GM21619 (cell line): ENCODE results near the gene NSUN7.
"Not testable (repeated sequence)": the region's sequence is repeated elsewhere in the genome, so short reads cannot be mapped to it uniquely, and the experiment has no call there.

Experiments used
- ATAC-seq: cut with Tn5 transposase; IDR thresholded peaks from one replicate; pipeline ENCODE4 v1.9.1; 2021; ENCODE audit not compliant: unreplicated experiment

NSUN7 gene

DNA sequence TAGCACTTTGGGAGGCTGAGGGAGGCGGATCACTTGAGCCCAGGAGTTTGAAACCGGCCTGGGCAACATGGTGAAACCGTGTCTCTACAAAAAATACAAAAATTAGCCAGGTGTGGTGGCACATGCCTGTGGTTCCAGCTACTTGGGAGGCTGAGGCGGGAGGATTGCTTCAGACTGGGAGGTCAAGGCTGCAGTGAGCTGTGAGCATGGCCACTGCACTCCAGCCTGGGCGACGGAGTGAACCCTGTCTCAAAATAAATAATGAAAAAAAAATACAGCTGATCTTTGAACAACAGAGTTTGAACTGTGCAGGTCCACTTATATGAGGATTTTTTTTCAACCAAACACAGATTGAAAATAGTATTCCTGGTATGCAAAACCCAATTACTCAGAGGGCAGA is 67.4 kb downstream of the NSUN7 start:
- not testable (repeated sequence) for ATAC-seq

DNA sequence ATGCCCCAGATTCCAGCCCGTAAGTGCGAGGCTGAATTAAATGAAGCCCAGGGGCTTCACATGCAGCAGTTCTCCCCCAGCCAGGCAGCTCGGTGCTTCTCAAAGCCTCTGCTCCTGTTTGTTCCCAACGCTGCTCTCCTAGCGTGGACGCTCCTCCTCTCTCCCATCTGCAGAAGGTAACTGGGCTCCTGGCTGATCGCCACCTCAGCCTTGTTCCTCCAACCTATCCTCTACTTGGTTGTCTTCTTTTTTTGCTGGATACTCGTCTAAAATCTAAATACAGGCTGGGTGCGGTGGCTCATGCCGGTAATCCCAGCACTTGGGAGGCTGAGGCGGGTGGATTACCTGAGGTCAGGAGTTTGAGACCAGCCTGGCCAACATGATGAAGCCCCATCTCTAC is 70.3 kb downstream of the NSUN7 start:
- no peak for ATAC-seq

- no peak for ATAC-seq
Observed at GRCh38 chr4:40822420-40823166, 72.8 kb downstream of the NSUN7 start.

DNA sequence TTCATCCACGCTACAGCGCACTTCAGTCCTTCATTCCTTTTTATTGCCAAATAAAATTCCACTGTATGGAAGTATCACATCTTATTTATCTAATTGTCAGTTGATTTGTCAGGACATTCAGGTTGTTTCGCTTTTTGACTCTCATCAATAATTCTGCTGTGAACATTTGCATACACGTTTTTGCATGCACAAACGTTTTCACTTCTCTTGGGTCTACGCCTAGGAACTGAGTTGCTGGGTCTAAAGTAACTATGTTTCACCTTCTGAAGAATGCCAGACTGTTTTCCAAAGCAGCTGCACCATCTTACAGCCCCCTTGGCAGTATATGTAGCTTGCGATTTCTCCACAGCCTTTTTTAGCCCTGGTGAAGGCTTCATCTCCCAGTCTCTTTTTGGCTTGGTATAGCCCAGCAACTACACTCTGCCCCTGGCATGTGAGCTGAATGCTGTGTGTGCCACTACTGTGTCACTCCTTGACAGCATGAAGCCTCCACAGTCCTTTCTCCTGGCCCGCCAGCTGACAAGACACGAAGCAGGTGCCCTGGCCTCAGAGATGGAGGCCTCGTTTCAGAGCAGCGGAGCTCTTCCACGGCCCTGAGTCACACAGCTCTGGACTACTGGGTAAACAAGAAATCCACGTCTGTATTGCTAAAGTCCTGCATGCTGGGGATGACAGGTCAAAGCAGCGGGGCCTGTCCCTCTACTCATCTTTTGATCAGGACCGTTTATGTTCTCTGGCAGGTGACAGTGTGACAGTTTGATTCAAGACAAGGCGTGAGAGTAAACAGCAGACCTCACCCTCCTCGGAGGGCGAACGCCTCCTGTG is 75.5 kb downstream of the NSUN7 start:
- ATAC-seq: no peak

- ATAC-seq: no peak
Observed at GRCh38 chr4:40826821-40827220, 77.1 kb downstream of the NSUN7 start.

GRCh38 chr4:40827758-40828157 is 78.0 kb downstream of the NSUN7 start:
- ATAC-seq: no peak

- ATAC-seq: no peak
Observed at GRCh38 chr4:40828661-40829060, 78.9 kb downstream of the NSUN7 start.

- no peak for ATAC-seq
Observed at GRCh38 chr4:40829586-40829985, 79.8 kb downstream of the NSUN7 start.

GRCh38 chr4:40831146-40831907 is 81.6 kb downstream of the NSUN7 start:
- no peak for ATAC-seq

- no peak for ATAC-seq
Observed at GRCh38 chr4:40832175-40832574, 82.4 kb downstream of the NSUN7 start.

GRCh38 chr4:40833212-40833611 is 83.5 kb downstream of the NSUN7 start:
- no peak for ATAC-seq

DNA sequence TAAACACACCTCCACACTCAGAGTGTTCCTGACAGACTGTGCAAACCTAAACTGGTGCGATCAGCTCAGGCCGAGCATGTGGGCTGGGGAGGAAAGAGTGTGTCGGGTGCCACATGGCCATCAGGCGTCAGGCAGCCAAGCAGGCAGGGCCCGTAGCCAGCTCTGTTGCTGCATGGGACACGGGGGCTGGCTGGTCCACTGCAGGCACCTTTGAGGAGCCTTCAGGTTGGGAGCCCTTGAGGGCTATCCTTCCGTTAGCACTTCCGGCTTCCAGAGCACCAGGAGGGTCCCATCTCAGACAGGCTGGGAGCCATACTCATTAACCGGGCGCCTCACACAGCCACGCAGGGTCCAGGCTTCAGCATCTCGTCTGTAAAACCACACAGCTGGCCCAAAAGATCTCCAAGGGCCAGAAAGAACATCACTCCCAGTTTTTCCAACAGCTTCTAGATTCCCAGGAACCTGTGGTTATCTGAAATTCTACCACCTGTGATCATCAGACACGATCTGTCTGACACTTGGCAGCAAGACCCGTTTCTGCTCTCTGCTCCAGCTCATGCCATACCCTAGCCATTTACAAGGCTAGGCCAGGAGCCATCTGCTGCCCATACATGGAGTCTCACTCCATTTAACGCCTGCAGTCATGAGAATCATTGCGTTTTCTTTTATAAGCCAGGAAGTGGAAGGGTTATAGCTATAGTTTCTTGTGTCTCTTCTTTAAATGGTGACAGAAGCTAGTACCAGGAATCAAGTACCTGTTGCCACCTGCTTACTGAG is 87.5 kb downstream of the NSUN7 start:
- ATAC-seq: no peak

- ATAC-seq: no peak
Observed at GRCh38 chr4:40838742-40839141, 89.0 kb downstream of the NSUN7 start.

GRCh38 chr4:40840255-40840984 is 90.7 kb downstream of the NSUN7 start:
- ATAC-seq: no peak

GRCh38 chr4:40840985-40841571 is 91.3 kb downstream of the NSUN7 start:
- ATAC-seq: peak; percentile 76

DNA sequence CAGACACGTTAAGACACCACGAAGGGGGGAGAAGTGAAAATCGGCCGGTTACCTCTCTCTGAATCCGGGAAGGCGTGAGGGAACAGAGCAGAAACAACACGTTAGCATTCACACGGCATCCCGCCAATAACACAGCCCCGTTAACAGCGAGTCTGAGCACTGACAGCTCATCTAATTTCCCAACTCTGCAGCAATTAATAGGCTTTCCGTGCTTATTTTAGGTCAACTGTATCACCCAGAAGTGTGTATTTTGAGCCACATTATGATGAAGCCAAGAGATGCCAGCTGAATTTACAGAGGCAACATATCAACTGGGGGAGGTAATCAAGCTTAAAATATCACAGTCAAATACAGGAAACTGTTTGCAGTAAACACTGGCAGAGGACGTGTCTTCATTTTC is 92.6 kb downstream of the NSUN7 start:
- no peak for ATAC-seq

DNA sequence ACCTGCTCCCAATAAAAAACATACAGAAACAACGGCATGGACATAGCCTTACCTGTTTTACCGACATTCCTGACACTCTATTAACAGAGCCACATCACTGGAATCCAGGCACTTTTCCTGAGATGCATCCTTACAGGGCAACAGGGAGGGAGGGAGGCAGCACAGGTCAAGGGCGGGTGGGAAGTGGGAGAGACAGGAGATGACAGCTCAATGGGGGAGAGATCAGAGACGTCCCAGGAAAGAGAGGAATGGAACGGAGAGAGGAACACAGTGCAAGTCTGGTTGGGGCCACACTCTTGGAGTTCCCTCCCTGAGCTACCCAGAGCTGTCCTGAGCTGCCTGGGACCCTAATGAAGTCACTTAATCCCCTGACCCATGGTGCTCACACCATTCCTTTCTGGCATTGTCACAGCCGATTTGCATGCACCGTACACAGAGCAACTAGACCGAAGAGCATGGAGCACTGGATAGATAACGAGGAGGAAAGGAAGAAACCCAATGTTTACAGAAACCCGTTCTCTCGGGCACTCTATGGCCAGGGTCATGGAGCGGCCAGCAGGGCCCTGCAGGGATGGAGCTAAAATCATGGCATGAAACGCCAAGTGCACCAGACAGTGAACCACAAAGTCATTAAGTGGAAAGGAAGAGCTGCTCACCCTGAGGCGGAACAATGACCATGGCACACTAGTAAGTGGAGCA is 93.1 kb downstream of the NSUN7 start:
- no peak for ATAC-seq

DNA sequence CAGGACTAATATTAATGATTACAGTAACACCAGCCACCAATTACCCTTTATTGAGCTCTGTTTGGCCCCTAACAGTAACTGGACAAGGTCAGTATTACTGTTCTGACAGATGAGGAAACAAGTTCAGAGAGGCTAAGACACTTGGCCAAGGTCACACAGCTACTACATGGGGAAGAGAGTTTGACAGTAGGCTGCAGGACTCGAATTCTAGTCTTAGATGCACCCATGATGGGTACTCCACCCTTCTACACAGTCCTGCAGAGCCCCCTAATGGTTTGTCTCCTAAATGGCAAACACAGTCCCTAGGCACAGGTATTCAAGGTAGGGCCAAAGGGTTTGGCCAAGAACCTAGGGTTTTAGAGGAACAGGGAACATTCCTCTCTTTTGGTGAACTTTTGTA is 93.9 kb downstream of the NSUN7 start:
- ATAC-seq: peak; percentile 44

- no peak for ATAC-seq
Observed at GRCh38 chr4:40844261-40844660, 94.5 kb downstream of the NSUN7 start.
